Dedifferentiated amniotic fluid mesenchymal stem cell (primary cell): ENCODE results near the gene DUSP5.
"Not testable (repeated sequence)": the region's sequence is repeated elsewhere in the genome, so short reads cannot be mapped to it uniquely, and the experiment has no call there.

ENCODE experiments used
- DNase-seq: peaks from one replicate; pipeline ENCODE4 v3.0.0-alpha.2; 2016; ENCODE audit errors: extremely low spot score

DUSP5 gene, protein sequence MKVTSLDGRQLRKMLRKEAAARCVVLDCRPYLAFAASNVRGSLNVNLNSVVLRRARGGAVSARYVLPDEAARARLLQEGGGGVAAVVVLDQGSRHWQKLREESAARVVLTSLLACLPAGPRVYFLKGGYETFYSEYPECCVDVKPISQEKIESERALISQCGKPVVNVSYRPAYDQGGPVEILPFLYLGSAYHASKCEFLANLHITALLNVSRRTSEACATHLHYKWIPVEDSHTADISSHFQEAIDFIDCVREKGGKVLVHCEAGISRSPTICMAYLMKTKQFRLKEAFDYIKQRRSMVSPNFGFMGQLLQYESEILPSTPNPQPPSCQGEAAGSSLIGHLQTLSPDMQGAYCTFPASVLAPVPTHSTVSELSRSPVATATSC

DNA sequence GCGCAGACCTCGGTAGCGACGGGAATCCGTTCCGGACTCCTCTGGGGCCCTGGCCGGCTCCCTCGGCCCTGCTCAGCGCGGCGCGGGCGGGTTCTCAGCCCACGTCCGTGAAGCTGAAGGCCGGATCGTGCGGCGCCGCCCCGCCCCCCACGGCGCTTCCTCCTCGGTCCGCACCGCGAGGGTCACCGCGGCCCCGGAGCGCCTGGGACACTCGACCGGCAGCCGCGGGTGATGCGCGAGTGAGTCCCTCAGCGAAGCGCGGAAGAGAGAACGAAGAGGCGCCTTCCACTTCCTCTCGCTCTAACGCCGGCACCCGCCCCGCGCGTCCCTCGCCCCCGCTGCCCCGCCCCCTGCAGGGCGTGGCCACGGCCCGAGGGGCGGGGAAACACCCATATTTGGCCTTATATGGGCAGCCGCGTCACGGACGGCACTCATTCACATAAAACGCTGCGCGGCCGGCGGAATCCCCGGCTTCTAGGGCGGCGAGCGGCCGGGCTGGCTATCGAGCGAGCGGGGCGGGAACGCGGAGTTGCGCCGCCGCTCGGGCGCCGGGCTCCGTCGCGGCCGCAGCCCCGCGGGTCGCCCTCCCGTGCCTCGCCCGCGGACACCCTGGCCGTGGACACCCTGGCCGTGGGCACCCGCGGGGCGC is at the start of gene DUSP5:
Gene DUSP5, plus strand, starts transcription at position 470 of the 649 bp plus-strand sequence. CDS start 215 bp downstream, outside the sequence.
- DNase-seq: peak; percentile 93

DNA sequence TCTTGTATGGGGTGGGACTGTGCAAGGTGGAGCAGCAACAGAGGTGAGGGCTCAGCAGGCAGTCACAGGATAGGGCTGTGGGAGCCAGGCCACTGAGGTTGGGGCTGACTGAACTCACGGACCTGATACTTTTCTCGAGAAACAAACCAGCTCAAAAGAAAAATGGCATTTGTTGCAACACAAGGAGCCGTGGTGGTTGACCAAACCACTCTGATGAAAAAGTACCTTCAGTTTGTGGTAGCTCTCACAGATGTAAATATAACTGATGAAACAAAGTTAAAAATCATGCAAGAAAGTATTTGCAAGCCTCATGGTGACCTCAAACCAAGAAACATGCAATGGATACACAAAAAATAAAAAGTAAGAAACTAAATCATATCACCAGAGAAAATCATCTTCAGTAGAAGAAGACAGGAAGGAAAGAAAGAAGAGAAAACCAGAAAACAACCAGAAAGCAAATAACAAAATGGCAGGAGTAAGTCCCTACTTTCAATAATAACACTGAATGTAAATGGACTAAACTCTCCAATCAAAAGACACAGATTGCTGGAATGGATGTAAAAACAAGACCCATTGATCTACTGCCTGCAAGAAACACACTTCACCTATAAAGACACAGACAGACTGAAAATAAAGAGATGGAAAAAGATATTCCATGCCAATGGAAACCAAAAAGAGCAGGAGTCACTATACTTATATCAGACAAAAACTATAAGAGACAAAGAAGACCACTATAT is 48.9 kb upstream of the DUSP5 start:
- DNase-seq: no peak

DNA sequence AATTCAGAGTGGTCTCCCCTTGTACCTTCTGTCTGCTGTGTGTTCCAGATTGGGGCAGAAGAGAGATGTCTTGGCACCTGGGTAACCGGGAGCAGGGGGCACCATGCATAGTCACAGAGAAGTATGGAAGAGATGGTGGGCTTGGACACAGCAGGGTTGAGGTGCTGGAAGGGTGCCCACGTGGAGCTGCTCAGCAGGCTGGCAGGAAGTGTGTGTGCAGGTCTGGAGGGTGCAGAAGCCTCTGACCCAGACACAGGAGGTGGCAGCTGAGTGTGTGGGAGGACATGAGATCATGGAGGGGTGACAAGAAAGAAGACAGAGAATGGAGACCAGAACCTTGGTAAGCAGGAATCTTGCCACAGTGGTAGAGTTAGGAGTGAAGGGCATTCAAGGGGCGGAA is 42.3 kb upstream of the DUSP5 start:
- DNase-seq: no peak

DNA sequence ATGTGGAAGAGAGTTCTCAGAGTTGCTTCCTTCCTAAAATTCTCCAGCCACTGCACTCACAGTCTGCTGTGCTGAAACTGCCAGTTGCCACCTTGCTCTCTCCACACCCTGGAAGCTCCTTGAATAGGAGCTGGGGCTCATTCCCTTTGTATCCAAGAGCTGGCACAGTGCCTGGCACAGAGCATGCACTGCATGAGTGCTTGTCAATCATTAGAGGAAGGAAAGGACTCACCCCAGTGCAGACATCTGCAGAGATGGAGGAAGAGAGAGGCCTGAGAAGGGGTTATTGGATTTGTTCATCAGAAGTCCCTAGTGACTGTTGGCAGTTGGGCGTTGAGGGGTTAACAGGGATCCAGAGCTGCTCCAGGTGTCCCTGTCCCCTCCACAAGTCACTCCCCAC is 41.7 kb upstream of the DUSP5 start:
- no peak for DNase-seq

DNA sequence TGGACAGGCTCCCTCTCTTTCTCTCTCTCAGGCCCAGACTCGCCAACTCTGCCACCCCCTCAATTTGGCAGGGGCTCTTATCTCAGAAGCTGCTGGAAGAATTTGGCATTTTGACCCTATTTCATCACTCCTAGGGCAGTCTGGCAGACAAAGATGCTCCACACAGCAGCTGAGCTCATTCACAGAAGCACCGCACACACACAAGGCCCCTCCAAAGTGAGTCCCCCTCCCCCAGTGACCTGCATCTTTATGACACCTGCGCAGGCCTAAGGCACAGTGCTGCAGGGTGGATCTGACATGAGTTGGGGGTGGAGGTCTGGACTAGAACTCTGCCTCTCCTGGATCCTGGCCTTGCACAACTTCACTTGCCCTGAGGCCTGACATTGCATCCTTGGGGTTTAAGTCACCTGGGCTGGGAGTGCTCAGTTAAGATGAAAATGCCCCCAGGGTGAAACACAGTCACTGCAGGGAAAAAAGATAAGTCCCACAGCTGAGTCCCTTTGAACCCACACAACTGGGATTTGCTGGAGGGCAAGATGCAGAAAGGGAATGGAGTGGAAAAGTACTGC is 41.1 kb upstream of the DUSP5 start:
- no peak for DNase-seq

DNA sequence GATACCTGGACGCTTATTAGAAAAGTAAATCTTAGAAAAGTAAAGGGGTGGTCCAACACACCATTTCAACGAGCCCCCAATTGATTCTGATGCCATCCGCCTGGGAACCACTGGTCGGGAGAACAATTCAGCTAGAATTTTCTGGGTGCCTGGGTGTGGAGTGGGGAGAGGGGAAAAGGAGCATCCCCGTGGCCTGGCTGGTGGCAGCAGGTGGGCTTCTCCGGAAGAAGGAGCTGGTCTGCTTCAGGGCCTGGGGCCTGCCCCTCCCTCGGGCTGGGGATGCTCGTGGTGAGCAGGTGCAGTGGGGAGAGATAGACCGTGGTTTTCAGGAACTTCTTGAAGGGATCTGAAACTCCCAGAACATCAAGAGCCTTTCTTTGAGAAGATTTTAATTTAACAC is 39.9 kb upstream of the DUSP5 start:
- no peak for DNase-seq

DNA sequence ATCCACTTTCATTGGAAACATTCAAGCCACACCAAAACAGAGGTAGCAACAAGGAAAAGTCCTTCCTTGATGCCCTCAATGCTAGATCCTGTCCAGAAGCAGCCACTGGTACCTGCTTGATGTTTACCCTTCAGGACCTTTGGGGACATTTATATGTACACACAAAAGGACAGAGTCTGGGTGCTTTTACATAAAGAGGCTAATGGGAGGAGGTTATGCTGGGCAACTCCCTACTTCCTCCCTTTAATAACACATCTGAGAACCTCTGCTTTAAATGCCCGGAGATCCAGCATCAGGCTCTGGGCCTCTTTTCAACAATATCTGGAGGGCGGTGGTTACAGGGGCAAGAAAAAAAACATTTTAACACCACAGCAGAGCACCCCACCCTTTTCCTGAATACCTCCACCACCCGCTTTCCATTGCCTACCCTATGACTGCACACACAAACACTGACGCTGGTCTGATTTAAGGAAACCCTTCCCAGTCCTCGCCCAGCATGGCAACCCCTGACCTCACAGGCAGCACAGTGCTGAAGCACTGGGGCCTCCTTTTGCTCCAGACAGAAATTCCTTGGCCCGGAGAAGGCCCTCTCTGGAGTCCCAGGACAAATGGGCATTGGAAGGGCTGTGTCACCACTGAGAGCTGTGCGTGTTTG is 39.3 kb upstream of the DUSP5 start:
- no peak for DNase-seq

DNA sequence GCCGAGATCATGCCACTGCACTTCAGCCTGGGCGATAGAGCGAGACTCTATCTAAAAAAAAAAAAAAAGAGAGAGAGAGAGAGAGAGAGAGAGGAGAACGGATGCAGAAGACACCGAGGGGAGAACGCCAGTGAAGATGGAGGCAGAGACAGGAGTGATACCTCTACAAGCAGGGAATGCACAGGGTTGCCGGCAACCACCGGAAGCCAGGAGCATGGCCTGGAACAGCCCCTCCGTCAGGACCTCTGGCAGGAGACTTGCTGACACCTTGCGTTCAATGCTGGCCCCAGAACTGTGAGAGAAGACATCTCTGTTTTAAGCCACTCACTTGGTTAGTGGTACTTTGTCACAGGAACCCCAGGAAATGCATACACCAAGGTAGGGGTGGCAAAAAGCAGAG is 38.1 kb upstream of the DUSP5 start:
- DNase-seq: no peak

DNA sequence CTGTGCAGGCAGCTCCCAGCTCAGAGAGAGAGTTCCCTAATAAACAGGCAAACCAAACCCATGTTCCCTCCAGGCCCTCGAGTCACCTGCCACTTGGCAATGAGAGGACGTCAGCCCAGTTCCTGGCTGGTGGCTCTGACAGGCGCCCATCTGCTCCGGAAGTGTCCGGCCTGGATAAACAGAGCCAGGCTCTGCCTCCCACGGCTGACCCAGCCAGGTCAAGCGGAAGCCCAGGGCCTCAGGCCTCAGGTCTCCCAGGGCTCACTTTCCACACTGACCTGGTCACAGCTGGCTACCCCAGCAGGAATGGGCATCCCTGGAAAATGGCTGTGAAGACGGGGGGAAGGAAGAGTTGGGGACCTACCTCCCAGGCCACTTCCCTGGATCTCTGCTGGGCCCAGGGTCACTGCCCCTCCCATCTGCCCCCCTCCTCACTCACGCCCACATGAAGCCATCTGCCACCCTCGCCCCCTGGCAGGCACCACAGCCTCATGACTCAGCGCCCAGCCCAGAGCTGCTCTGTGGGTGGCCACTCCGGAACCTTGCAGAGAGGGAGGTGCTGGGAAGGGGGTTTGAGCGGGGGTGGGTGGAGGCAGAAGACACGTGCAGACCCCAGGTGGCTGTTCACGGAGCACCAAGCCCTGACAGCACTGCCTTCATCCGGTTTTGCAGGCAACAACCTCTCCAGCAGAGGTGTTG is 37.4 kb upstream of the DUSP5 start:
- DNase-seq: no peak

DNA sequence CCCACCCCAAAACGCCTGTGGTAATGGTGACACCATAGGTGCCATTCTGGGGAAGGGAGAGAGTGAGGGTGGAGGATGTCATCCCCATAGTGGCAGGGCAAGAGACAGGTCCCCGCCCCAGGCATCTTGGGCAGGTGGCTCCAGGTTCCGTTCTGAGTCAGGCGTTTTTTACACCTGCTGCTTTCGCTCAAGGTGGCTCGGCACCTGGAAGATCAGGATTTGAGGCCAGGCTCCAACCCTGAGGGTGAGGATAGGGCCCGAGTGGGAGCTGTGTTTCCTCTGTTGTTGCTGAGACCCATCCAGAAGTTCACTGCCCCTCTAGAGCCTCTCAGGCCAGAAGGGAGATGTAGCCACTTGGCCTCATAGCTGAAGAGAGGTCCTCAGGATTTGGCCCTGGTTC is 36.6 kb upstream of the DUSP5 start:
- DNase-seq: no peak

DNA sequence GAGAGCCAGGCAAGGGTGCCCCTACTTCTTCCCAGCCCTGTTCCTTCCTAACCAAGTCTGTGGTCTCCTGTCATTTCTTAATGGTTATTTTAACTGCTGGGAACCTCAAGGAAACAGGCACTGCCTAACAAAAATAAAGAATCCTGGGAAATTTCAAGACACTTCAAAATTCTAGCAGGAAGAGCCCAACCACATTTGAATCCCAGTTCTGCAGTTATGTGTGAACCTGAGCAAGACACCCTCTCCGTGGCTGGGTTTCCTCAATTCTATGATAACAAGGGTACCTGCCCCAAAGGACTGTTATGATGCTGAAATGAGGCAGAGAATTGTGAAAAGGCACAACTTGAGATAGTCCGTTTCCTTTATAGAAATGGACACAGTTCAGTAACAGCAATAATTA is 36.2 kb upstream of the DUSP5 start:
- DNase-seq: no peak

DNA sequence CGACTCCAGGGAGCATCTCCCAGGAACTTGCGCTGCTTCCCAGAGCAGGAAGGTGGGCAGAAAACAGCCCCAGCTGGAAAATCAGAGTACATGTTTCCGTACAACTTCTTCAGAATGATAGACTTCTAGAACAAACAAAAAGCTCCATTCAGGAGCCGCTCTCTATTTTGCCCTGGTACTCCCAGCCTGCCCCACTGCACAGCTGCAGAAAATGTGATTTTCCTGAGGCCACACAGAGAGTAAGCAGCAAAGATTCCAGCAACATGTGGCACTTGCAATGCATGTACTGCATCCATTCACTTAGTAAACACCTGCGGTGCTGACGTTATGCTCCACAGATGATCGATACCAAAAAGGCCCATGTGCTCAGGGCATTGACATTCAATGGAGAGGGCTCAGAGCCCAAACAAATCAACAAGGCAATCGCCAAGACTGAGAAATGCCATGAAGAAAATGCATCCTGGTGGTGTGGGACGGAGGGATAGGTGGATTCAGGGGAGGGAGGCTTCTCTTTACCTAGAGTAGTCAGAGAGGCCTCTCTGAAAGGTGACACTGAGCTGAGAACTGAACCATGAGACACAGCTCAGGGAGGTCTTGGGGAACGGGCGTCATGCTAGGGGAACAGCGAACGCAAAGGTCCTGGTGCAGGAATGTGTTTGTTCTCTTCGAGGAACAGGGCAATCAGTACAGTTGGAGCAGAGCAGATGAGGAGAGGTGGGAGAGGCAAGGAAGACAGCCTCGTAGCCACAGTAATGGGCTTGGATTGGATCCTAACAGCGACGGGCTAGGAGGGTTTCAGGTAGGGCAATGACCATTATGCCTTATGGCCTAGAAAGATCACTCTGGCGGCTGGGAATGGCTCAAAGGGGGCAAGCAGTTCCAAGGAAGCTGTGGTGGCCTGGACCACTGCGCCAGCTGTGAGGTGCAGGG is 35.3 kb upstream of the DUSP5 start:
- no peak for DNase-seq

DNA sequence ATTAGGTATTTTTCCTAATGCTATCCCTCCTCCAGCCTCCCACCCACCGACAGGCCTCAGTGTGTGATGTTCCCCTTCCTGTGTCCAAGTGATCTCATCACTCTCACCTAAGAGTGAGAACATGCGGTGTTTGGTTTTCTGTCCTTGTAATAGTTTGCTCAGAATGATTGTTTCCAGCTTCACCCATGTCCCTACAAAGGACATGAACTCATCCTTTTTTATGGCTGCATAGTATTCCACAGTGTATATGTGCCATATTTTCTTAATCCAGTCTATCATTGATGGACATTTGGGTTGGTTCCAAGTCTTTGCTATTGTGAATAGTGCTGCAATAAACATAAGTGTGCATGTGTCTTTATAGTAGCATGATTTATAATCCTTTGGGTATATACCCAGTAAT is 29.4 kb upstream of the DUSP5 start:
- DNase-seq: not testable (repeated sequence)

DNA sequence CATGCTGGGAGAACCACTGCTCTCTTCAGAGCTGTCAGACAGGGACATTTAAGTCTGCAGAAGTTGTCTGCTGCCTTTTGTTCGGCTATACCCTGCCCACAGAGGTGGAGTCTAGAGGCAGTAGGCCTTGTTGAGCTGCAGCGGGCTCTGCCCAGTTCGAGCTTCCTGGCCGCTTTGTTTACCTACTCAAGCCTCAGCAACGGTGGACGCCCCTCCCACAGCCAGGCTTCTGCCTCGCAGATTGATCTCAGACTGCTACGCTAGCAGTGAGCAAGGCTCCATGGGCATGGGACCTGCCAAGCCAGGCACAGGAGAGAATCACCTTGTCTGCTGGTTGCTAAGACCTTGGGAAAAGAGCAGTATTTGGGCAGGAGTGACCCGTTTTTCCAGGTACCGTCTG is 27.2 kb upstream of the DUSP5 start:
- not testable (repeated sequence) for DNase-seq

DNA sequence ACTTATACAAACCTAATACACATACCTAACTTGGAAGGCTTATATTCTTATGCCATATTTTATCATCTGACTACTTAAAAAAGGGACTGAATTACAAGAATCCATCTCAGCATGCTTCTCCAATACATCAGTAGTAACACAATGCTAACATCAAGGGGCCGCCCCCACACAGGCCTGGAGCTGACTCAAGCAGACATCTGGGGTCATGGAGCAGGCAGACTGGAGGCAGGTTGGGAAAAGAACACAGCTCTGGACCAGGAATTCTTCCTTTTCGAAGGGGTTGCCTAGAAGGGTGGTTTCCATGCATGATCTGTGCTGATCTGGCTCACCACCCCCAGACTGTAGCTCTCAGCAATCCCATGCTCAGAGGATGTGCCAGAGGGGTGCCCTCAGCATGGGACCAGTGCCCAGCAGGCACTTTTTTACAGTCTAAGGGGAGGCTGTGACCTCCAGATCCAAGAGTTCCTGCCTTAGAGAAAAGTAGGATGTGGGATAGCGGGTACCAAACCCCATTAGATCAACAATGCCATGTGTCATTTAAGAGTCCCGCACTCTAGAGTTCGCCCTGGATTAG is 26.1 kb upstream of the DUSP5 start:
- peak; percentile 36 for DNase-seq

DNA sequence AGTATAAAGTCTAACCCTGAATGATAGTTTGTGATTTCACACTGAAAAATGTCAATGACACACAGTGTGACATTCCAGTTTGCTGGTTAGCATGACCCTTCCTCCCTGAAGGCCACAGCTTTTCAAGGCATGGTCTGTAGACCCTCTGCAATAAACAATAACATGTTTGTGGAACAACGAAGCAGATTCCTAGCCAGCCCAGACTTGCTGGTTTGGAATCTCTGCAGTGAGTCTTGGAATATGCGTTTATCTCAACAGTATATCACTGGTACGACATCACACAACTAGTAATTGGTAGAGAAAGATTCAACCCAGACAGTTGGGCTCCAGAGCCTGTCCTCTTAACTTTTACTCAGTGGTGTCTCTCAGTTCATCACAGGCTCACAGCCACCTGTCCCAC is 23.7 kb upstream of the DUSP5 start:
- no peak for DNase-seq

DNA sequence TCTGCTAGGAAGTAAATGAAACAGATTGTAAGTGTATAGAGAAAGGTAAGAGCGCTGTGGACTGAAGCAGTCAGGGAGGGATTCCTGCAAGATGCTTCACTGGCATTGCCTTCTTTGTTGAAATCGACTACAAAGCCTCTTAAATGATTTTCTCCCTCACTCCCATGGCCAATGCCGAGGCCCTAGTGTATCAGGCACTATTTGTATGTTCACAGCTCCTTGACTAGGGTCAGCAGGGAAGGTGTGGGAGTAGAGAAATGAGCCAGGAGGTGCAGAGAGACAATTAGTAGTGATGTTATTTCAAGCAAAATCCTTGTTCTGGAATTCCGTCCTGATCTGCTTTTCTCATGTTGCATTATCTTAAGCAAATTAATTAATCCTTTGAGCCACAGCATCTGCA is 22.9 kb upstream of the DUSP5 start:
- DNase-seq: no peak

DNA sequence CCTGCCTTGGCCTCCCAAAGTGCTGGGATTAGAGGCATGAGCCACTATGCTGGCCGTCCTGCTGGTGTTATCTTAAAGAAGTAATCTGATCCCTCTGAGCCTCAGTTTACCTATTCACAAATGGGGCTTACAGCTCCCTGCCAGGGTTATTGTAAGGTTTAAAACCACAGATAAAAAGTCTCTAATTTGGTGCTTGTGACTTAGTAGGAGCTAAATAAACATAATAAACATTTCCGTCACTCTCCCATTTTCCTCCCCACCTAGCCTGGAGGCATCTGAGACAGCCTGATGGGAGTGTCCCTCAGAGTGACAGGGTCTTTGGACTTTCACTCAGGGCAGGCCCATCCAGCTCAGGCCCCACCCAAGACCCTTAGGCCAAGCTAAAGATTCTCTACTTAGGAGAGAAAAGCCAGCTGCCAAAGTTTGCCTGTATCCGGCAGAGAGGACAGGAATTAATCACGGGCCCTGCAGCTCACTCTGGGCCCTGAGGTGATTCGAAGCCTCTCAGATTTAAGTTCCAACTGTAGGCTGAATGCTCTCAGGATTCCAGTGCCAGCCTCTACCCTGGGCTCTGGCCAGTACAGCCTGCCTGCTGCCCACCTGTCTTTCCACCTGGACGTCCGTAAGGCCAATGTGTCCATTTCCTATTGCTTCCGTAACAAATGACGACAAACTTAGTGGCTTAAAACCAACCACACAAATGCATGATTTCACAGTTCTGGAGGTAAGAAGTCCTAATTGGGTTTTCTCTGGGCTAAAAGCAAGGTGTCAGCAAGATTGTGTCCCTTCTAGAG is 21.8 kb upstream of the DUSP5 start:
- no peak for DNase-seq

DNA sequence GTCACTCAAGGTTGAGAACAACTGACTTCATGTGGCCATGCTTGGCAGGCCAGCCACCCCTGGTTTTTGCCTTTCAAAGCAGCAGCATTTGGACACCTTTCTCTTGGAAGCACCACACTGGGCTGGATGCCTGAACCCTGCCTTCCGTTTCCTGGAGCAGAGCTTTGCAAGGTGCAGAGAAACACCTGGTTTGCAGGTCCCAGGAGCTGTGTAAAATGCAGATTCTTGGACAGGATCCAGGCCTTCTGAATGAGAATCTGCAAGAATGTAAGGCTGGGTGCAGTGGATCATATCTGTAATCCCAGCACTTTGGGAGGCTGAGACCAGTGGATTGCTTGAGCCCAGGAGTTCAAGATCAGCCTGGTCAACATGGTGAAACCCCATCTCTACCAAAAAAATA is 18.0 kb upstream of the DUSP5 start:
- no peak for DNase-seq
